Neural progenitor cell (in vitro differentiated cells): ENCODE measurements around the gene ZGPAT. TPM values are rescaled to one million over a fixed set of nuclear protein-coding genes. Genes with fewer than 3 reads are reported as not detected.

Source experiments
- DNase-seq: peaks from one replicate; pipeline ENCODE4 v3.0.0-alpha.2; 2016; ENCODE audit warnings: low spot score
- H2AFZ ChIP-seq: fragments of 200-600 bp; sonication (generic); replicated peaks from 2 replicates; pipeline ENCODE4 v1.6.1; 2016; ENCODE audit warnings: antibody characterized with exemption
- H3F3A ChIP-seq: fragments of 200-600 bp; sonication (generic); 2 replicates; pipeline ENCODE4 v1.6.1; 2016; ENCODE audit warnings: antibody characterized with exemption, low read depth
- H3K27ac ChIP-seq: fragments of 200-600 bp; sonication (generic); 2 replicates; pipeline ENCODE4 v1.5.1; 2016; ENCODE audit warnings: mild to moderate bottlenecking
- H3K27me3 ChIP-seq: fragments of 200-600 bp; sonication (generic); 2 replicates; pipeline ENCODE4 v1.6.1; 2016; ENCODE audit warnings: mild to moderate bottlenecking, moderate library complexity
- H3K36me3 ChIP-seq: fragments of 200-600 bp; sonication (generic); 2 replicates; pipeline ENCODE4 v1.5.1; 2016
- H3K4me1 ChIP-seq: fragments of 200-600 bp; sonication (generic); 2 replicates; pipeline ENCODE4 v1.6.1; 2016; ENCODE audit warnings: mixed run types
- H3K4me2 ChIP-seq: fragments of 200-600 bp; sonication (generic); 2 replicates; pipeline ENCODE4 v1.6.1; 2016
- H3K4me3 ChIP-seq: fragments of 200-600 bp; sonication (generic); 2 replicates; pipeline ENCODE4 v1.5.1; 2016
- H3K79me2 ChIP-seq: fragments of 200-600 bp; sonication (generic); 2 replicates; pipeline ENCODE4 v1.6.1; 2016; ENCODE audit warnings: low read depth
- H3K9ac ChIP-seq: fragments of 200-600 bp; sonication (generic); 2 replicates; pipeline ENCODE4 v1.6.1; 2016
- H3K9me3 ChIP-seq: fragments of 200-600 bp; sonication (generic); 2 replicates; pipeline ENCODE4 v1.5.1; 2016; ENCODE audit warnings: low read depth
- H4K20me1 ChIP-seq: fragments of 200-600 bp; sonication (generic); 2 replicates; pipeline ENCODE4 v1.6.1; 2016; ENCODE audit warnings: low read depth
- H3K27ac Mint-ChIP-seq: 3 replicates; pipeline ENCODE4 v1.8.0; 2021; ENCODE audit warnings: mixed read lengths
- H3K27me3 Mint-ChIP-seq: 2 replicates; pipeline ENCODE4 v1.8.0; 2022; ENCODE audit warnings: low read depth, mild to moderate bottlenecking, inconsistent platforms, moderate library complexity, mixed read lengths; ENCODE audit not compliant: insufficient read depth
- H3K36me3 Mint-ChIP-seq: 3 replicates; pipeline ENCODE4 v1.8.0; 2021; ENCODE audit warnings: mixed read lengths
- H3K4me1 Mint-ChIP-seq: 3 replicates; pipeline ENCODE4 v1.8.0; 2021; ENCODE audit warnings: mixed read lengths
- H3K4me3 Mint-ChIP-seq: 3 replicates; pipeline ENCODE4 v1.8.0; 2021; ENCODE audit warnings: mild to moderate bottlenecking, moderate library complexity, mixed read lengths
- H3K9me3 Mint-ChIP-seq: 3 replicates; pipeline ENCODE4 v1.8.0; 2020; ENCODE audit warnings: mixed read lengths
- EZH2 ChIP-seq: fragments of 200-600 bp; sonication (generic); IDR thresholded peaks from 2 replicates; pipeline ENCODE4 v1.6.1; 2017; ENCODE audit warnings: antibody characterized with exemption, mild to moderate bottlenecking, moderate library complexity
- EZH2phosphoT487 ChIP-seq: fragments of 200-600 bp; sonication (generic); IDR thresholded peaks from 2 replicates; pipeline ENCODE4 v1.6.1; 2017; ENCODE audit warnings: antibody characterized with exemption
- total RNA-seq: library from RNA; depleted of rRNA; stranded (reverse); fragments of >200 nt; gene quantifications from 2 replicates; pipeline ENCODE4 v1.2.3, GENCODE V29; 2015; ENCODE audit warnings: low replicate concordance
- TF ChIP-seq, protein P1 (sequence below): fragments of 200-600 bp; sonication (generic); IDR thresholded peaks from 2 replicates; pipeline ENCODE4 v1.5.1; 2017; ENCODE audit warnings: antibody characterized with exemption, mild to moderate bottlenecking

ZGPAT gene
- total RNA-seq, 1 donor from 2014 or later: 8.2 TPM

DNA sequence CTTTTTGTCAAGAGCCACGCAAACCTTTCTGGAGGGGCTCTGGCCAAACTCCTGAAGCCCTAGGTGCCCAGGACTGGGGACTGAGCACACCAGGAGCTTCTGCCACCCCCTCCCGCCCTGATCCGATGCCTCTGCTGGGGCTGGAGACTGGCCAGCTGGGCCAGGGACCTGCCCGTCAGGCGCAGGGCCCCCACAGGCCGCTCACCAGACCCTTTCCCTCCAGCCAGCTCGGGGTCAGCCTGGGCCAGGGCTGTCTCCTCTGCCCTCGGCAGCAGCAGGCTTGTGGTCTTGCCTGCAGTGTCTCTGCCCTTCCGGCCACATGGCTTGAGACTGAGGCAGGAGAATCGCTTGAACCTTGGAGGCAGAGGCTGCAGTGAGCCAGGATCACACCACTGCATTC is 35.2 kb upstream of the ZGPAT start:
- H3K36me3 Mint-ChIP-seq: peaks cover 18% of the 10 kb centered on the region
- Histone ChIP-seq H3K36me3 (no peaks in the 10 kb centered on the region), H4K20me1 (no peaks in the 10 kb centered on the region), H3K4me3 (no peak overlapping the region), H3K27me3 (no peaks in the 10 kb centered on the region), H3K4me2 (no peak overlapping the region), H3F3A (no peaks in the 10 kb centered on the region), H3K4me1 (no peaks in the 10 kb centered on the region), H3K9ac (no peak overlapping the region), H3K79me2 (no peaks in the 10 kb centered on the region), H2AFZ (no peak overlapping the region), H3K9me3 (no peaks in the 10 kb centered on the region), H3K27ac (no peak overlapping the region)
- no peak overlapping the region for H3K27ac Mint-ChIP-seq
- no peaks in the 10 kb centered on the region for H3K9me3 Mint-ChIP-seq
- DNase-seq: no peak
- TF ChIP-seq EZH2phosphoT487 (no peak), EZH2 (no peak)
- TF ChIP-seq, protein P1, sequence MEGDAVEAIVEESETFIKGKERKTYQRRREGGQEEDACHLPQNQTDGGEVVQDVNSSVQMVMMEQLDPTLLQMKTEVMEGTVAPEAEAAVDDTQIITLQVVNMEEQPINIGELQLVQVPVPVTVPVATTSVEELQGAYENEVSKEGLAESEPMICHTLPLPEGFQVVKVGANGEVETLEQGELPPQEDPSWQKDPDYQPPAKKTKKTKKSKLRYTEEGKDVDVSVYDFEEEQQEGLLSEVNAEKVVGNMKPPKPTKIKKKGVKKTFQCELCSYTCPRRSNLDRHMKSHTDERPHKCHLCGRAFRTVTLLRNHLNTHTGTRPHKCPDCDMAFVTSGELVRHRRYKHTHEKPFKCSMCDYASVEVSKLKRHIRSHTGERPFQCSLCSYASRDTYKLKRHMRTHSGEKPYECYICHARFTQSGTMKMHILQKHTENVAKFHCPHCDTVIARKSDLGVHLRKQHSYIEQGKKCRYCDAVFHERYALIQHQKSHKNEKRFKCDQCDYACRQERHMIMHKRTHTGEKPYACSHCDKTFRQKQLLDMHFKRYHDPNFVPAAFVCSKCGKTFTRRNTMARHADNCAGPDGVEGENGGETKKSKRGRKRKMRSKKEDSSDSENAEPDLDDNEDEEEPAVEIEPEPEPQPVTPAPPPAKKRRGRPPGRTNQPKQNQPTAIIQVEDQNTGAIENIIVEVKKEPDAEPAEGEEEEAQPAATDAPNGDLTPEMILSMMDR: no peak
- H3K4me1 Mint-ChIP-seq: no peaks in the 10 kb centered on the region
- peaks cover 5% of the 10 kb centered on the region for H3K27me3 Mint-ChIP-seq
- no peak overlapping the region for H3K4me3 Mint-ChIP-seq

DNA sequence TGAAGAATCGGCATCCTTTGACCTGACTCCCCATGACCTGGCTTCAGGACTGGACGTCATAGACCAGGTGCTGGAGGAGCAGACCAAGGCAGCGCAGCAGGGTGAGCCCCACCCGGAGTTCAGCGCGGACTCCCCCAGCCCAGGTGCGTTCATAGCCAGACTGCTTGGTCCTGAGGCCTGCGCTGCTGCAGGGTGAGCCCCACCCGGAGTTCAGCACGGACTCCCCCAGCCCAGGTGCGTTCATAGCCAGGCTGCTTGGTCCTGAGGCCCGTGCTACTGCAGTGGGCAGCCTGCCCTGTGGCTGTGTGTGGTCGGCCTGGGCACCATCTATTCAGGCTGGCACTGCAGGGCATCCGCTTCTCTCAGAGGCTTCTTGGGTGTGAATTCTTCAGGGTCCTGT is 33.9 kb upstream of the ZGPAT start:
- no peaks in the 10 kb centered on the region for H3K4me1 Mint-ChIP-seq
- no peak for DNase-seq
- Histone ChIP-seq H3F3A (no peaks in the 10 kb centered on the region), H3K79me2 (no peaks in the 10 kb centered on the region), H3K4me1 (no peaks in the 10 kb centered on the region), H3K27ac (no peak overlapping the region), H3K9ac (no peak overlapping the region), H3K4me2 (no peak overlapping the region), H3K4me3 (no peak overlapping the region), H2AFZ (no peak overlapping the region), H4K20me1 (no peaks in the 10 kb centered on the region), H3K9me3 (no peaks in the 10 kb centered on the region), H3K36me3 (no peaks in the 10 kb centered on the region), H3K27me3 (no peaks in the 10 kb centered on the region)
- peaks cover 5% of the 10 kb centered on the region for H3K27me3 Mint-ChIP-seq
- H3K27ac Mint-ChIP-seq: no peak overlapping the region
- no peaks in the 10 kb centered on the region for H3K9me3 Mint-ChIP-seq
- no peak overlapping the region for H3K4me3 Mint-ChIP-seq
- peaks cover 17% of the 10 kb centered on the region for H3K36me3 Mint-ChIP-seq
- TF ChIP-seq EZH2phosphoT487: no peak
- TF ChIP-seq, protein P1: no peak
- TF ChIP-seq EZH2: no peak

DNA sequence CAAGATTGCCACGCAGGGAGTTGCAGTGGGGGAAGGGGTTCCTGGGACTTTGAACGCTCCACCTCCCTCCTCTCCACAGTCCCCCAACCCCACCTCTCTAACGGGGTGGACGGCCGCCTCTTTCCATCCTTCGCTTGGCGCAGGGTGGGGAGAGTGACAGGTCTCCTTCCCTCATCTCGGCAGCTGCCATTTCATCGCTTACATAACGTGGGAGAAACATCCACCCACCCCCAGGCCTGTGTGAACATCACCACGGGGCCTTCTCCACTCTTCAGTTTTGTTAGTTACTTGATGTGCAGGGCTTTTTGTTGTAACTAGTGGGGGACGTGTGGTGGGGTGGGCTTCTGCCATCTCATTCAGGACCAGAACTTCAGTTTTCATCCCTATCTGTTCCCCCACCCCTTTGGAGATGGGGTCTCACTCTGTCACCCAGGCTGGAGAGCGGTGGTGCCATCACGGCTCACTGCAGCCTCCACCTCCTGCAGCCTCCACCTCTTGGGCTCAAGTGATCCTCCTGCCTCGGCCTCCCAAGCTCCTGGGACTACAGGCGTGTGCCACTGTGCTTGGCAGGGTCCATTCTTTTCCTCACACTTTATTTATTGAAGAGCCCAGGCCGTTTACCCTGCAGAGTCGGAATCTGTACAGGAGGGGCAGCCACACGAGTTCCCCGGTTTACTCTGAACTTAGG is 32.0 kb upstream of the ZGPAT start:
- Histone ChIP-seq H4K20me1 (no peaks in the 10 kb centered on the region), H3K27me3 (no peaks in the 10 kb centered on the region), H3K27ac (no peak overlapping the region), H3K4me3 (no peak overlapping the region), H3K79me2 (no peaks in the 10 kb centered on the region), H2AFZ (no peak overlapping the region), H3K9me3 (no peaks in the 10 kb centered on the region), H3K9ac (no peak overlapping the region), H3F3A (no peaks in the 10 kb centered on the region), H3K4me1 (no peaks in the 10 kb centered on the region), H3K4me2 (no peak overlapping the region), H3K36me3 (no peaks in the 10 kb centered on the region)
- peaks cover 13% of the 10 kb centered on the region for H3K36me3 Mint-ChIP-seq
- H3K9me3 Mint-ChIP-seq: no peaks in the 10 kb centered on the region
- H3K4me1 Mint-ChIP-seq: no peaks in the 10 kb centered on the region
- no peak overlapping the region for H3K4me3 Mint-ChIP-seq
- no peak overlapping the region for H3K27ac Mint-ChIP-seq
- TF ChIP-seq EZH2phosphoT487: no peak
- TF ChIP-seq EZH2: no peak
- TF ChIP-seq, protein P1: no peak
- DNase-seq: no peak
- H3K27me3 Mint-ChIP-seq: peaks cover 5% of the 10 kb centered on the region
